ENCODE measurements around the gene S100A1. TPM values are rescaled to one million over a fixed set of nuclear protein-coding genes. Genes with fewer than 3 reads are reported as not detected.

S100A1 gene
- total RNA-seq, 1 donor from 2014 or later, result 1.3 TPM

DNA sequence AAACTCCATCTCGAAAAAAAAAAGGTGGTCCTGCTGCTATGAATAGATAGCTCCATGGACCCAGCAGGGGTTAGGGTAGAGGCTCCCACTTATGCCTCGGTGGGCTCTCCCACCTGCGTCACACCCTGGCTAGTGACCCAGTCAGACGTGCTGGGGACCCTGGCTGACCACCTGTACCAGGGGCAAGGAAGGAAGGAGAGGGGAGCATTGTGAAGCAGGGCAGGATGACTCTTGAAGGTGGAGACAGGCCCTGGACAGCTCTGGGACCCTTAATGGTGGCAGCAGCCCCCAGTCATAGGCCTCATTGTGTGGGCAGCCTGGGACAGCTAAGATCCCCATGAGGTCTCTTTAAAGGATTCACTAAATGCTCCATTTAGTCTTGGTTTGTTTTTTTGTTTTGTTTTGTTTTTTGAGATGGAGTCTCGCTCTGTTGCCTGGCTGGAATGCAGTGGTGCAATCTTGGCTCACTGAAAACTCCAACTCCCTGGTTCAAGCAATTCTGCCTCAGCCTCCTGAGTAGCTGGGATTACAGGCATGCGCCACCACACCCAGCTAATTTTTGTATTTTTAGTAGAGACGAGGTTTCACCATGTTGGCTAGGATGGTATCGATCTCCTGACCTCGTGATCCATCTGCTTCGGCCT, 19.9 kb downstream of the S100A1 start:
- H3K4me3 ChIP-seq (ENCODE audit: low read depth, low read length), result no peak overlapping the region
- no peaks in the 10 kb centered on the region for H3K27me3 ChIP-seq (ENCODE audit: control insufficient read depth, insufficient read depth, low read length)
- no peak for TF ChIP-seq CTCF (IDR thresholded peaks at IDR 0.05; ENCODE audit: insufficient read depth, low read length, poor library complexity, severe bottlenecking)
- DNase-seq (ENCODE audit: low read depth), result no peak
- H3K36me3 ChIP-seq (ENCODE audit: control insufficient read depth, insufficient read depth, low read length), result no peaks in the 10 kb centered on the region

- TF ChIP-seq CTCF (IDR thresholded peaks at IDR 0.05; ENCODE audit: insufficient read depth, low read length, poor library complexity, severe bottlenecking), result no peak
- no peak for DNase-seq (ENCODE audit: low read depth)
- H3K4me3 ChIP-seq (ENCODE audit: low read depth, low read length), result no peak overlapping the region
- no peaks in the 10 kb centered on the region for H3K36me3 ChIP-seq (ENCODE audit: control insufficient read depth, insufficient read depth, low read length)
- no peaks in the 10 kb centered on the region for H3K27me3 ChIP-seq (ENCODE audit: control insufficient read depth, insufficient read depth, low read length)
These were observed 21.1 kb downstream of the S100A1 start for GRCh38 chr1:153649137-153649862.

DNA sequence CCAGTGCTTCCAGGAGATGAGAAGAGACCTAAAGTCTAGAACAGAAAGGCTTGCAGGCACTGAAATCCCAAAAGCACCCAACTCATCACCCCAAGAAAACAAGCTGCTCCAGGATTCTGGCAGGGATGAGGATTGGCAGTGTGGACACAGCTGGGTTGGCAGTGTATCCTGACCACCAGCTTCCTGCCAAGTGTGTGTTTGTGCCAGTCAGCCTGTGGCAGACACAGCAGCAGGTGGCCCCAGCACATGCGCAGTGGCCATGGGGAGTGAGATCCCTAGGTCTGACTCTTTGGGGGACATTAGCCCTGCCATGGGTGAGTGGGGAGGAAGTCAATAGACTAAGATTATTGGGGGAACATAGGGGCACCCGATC, 21.6 kb downstream of the S100A1 start:
- Histone ChIP-seq H3K4me3 (ENCODE audit: low read depth, low read length) (no peak overlapping the region), H3K36me3 (ENCODE audit: control insufficient read depth, insufficient read depth, low read length) (no peaks in the 10 kb centered on the region), H3K27me3 (ENCODE audit: control insufficient read depth, insufficient read depth, low read length) (no peaks in the 10 kb centered on the region)
- TF ChIP-seq CTCF (IDR thresholded peaks at IDR 0.05; ENCODE audit: insufficient read depth, low read length, poor library complexity, severe bottlenecking), result no peak
- no peak for DNase-seq (ENCODE audit: low read depth)

DNA sequence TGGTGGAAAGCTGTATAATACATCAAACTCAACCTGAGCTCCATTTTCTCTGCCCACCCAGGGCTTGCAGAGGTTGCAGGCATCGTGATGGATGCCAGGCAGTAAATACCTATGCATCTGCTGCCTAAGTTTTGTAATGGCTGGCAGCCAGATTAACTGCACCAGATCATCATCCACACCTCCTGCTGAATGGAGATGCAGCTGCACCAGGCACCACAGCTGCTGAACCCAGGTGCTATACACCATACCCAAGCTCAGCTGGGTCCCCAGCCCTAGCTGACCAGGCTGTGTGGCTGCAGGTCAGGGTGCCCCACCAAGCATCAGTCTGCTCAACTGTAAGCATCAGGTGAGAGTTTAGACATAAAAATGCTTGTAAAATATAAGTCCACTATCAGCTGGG, 23.5 kb downstream of the S100A1 start:
- no peaks in the 10 kb centered on the region for H3K36me3 ChIP-seq (ENCODE audit: control insufficient read depth, insufficient read depth, low read length)
- TF ChIP-seq CTCF (IDR thresholded peaks at IDR 0.05; ENCODE audit: insufficient read depth, low read length, poor library complexity, severe bottlenecking), result no peak
- no peak for DNase-seq (ENCODE audit: low read depth)
- no peaks in the 10 kb centered on the region for H3K27me3 ChIP-seq (ENCODE audit: control insufficient read depth, insufficient read depth, low read length)
- H3K4me3 ChIP-seq (ENCODE audit: low read depth, low read length), result no peak overlapping the region

- Histone ChIP-seq H3K36me3 (ENCODE audit: control insufficient read depth, insufficient read depth, low read length) (no peaks in the 10 kb centered on the region), H3K4me3 (ENCODE audit: low read depth, low read length) (no peak overlapping the region), H3K27me3 (ENCODE audit: control insufficient read depth, insufficient read depth, low read length) (no peaks in the 10 kb centered on the region)
- no peak for TF ChIP-seq CTCF (IDR thresholded peaks at IDR 0.05; ENCODE audit: insufficient read depth, low read length, poor library complexity, severe bottlenecking)
- DNase-seq (ENCODE audit: low read depth), result peak; percentile 50
These were observed 24.7 kb downstream of the S100A1 start for GRCh38 chr1:153652805-153653500.
